GM19455 (cell line): ENCODE measurements around the gene NPIPA7.
"Not testable (repeated sequence)": the region's sequence is repeated elsewhere in the genome, so short reads cannot be mapped to it uniquely, and the experiment has no call there.

Experiments used
- ATAC-seq: cut with Tn5 transposase; IDR thresholded peaks from one replicate; pipeline ENCODE4 v1.9.1; 2021; ENCODE audit not compliant: unreplicated experiment

The NPIPA7 gene

DNA sequence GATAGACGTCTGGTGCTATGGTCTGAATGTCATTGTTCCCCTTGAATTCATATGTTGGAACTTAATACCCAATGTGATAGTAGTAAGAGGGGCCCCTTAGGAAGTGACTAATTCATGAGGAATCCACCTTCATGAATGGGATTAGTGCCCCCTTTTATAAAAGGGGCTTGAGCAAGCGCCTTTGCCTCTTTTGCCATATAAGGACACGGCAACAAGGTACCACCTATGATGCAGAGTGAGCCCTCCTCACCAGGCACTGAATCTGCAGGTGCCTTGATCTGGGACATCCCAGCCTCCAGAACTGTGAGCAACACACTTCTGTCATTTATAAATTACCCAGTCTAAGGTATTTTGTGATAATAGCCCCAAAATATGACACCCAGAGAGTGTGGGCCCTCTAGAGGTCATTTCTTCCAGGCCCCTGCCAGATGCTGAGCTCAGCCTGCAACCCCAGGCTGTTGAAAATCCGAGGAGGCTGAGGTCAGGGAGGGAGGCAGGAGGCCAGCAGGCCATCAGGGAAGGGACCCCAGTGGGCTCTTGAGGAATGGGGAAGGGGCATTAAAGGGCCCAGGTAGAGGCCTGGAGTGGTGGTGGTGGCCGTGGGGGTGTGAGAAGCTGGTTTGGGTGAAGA lies 39.1 kb downstream of the NPIPA7 start:
- not testable (repeated sequence) for ATAC-seq

DNA sequence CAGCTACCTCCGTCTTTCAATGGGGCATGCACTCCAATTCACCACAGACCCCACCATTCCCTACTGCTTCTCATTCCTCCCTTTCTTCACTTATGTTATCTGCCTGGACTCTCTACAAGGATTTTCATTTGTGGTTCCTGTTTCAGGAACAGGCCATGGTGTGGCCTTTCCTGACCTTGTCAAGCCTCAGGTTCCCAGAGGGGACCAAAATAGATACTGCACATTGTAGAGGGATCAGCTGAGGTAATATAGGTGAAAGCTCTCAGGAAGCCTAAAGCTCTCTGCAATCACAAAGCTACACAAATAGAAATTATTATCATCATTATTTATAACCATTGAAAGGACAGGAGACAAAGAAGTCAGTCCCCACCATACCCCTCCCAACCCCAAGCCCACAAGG lies 41.6 kb downstream of the NPIPA7 start:
- ATAC-seq, result not testable (repeated sequence)

DNA sequence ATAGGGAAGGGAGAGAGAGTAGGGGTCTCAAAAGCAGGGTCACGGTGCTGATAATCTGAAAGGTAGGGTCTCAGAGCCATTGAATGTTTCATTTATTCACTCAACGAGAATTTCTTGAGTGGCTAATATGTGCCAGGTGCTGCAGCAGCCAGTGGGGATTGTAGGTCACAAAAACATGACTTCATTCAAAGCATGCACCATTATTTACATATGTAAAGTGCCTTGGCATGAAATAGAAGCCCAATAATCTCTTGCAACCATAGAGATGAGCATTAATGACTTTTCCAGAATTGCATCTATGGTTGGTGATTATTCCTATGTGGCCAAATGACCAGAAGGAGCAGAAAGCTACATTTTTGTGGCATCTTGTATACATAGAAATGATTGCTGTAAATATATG lies 46.2 kb downstream of the NPIPA7 start:
- not testable (repeated sequence) for ATAC-seq

DNA sequence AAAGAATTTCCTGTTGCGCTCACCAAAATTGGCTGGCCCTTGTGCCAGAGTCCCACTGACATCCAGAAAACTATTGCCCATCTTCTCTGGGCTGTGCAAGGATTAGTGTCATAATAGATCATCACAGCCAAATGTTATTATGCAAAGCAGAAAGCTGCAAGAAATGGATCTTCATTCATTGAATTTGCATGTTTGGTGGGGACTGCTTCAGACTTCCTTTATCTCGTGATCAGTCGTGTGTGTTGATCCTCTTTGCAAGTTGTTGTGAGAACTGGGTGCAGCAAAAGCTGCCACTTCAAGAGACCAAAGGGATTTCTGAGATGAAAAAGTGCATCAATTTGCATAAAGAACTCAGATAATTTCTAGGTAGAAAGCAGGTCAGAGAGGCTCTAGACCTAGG lies 52.2 kb downstream of the NPIPA7 start:
- not testable (repeated sequence) for ATAC-seq

DNA sequence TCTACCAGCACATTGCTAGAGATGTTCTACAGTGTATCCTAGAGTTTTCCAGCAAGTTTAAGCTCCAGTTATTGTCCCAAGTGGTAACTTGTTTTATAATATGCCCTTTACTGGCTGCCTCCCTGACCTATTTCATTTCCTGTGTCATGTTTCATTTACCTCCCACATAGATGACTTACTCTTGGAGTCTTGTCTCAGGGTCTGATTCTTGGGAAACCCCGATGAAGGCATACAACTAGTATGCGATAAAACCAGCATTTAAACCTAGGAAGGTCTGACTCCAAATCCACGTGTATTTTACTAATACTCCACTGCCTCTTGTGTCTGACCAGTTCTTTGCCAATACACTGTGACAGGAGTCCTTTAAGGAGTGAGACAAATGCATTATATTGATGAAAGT lies 55.8 kb downstream of the NPIPA7 start:
- ATAC-seq, result not testable (repeated sequence)

DNA sequence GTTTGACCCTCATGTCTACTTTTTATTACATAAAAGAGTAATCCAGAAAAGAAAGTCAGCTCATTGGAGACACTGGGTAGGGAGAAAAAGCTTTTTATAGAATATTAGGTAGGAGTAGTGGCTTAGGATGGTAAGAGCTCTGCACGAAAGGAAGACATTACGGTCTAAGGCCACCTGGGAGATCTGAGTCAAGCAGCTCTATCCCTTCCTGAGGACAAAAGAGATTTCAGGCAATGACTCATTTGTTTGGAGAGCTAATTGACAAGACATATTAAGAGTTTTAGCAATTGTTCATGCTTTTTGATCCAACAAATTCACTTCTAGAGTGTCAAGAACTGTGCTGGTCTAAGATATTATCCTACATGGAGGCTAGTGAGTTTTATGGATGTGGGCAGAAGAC lies 62.5 kb downstream of the NPIPA7 start:
- not testable (repeated sequence) for ATAC-seq
